Suprapubic skin (tissue), 4 donors: ENCODE measurements around the gene SLC22A14. TPM values are rescaled to one million over a fixed set of nuclear protein-coding genes. Genes with fewer than 3 reads are reported as not detected.

Source experiments
- DNase-seq, 2 donors: peaks; one replicate each; pipeline ENCODE4 v3.0.0-alpha.2; 2019; ENCODE audit warnings: low spot score in 2 of 2
- H3K27ac ChIP-seq: fragments of 200-600 bp; sonication (generic); one replicate; pipeline ENCODE4 v1.5.1; 2019
- H3K27me3 ChIP-seq: fragments of 200-600 bp; sonication (generic); one replicate; pipeline ENCODE4 v1.5.1; 2019
- H3K36me3 ChIP-seq: fragments of 200-600 bp; sonication (generic); one replicate; pipeline ENCODE4 v1.5.1; 2019
- H3K4me1 ChIP-seq: fragments of 200-600 bp; sonication (generic); one replicate; pipeline ENCODE4 v1.5.1; 2019
- H3K4me3 ChIP-seq: fragments of 200-600 bp; sonication (generic); one replicate; pipeline ENCODE4 v1.5.1; 2019; ENCODE audit warnings: mild to moderate bottlenecking
- H3K9me3 ChIP-seq: fragments of 200-600 bp; sonication (generic); one replicate; pipeline ENCODE4 v1.5.1; 2019
- CTCF ChIP-seq, 2 donors: fragments of 200-600 bp in 1 of 2; fragments of 450-650 bp in 1 of 2; sonication (generic) in 1 of 2; IDR thresholded peaks; one replicate each; pipeline ENCODE4 v1.5.1; 2016 to 2019; ENCODE audit warnings: antibody characterized with exemption in 2 of 2, mild to moderate bottlenecking in 1 of 2, moderate library complexity in 1 of 2
- EP300 ChIP-seq: sonication (generic); formaldehyde crosslinking; IDR thresholded peaks from one replicate; pipeline ENCODE4 v1.6.1; 2017; ENCODE audit warnings: antibody characterized with exemption
- POLR2A ChIP-seq, 2 donors: fragments of 450-650 bp; IDR thresholded peaks; one replicate each; pipeline ENCODE4 v1.6.1; 2017; ENCODE audit warnings: antibody characterized with exemption in 2 of 2, mild to moderate bottlenecking in 2 of 2, moderate library complexity in 2 of 2
- POLR2AphosphoS5 ChIP-seq, 3 donors: sonication (generic); formaldehyde crosslinking; IDR thresholded peaks; one replicate each; pipeline ENCODE4 v1.6.1; 2017; ENCODE audit warnings: antibody characterized with exemption in 3 of 3
- WGBS: methylation state at CpG from one replicate; pipeline ENCODE4 v1.1.5; 2018; 5-methylcytosine and 5-hydroxymethylcytosine counted together
- total RNA-seq, 4 donors: library from RNA; depleted of rRNA; stranded (reverse); fragments of >200 nt; gene quantifications; one replicate each; pipeline ENCODE4 v1.1.0, GENCODE V29; 2016

The SLC22A14 gene
- total RNA-seq, 4 donors from 2014 or later: 0.64 TPM; not detected in 3

GRCh38 chr3:38311476-38311875, 29.4 kb downstream of the SLC22A14 start:
- Histone ChIP-seq H3K4me3 (no peak overlapping the region), H3K4me1 (no peaks in the 10 kb centered on the region), H3K27me3 (no peaks in the 10 kb centered on the region), H3K36me3 (no peaks in the 10 kb centered on the region), H3K27ac (no peak overlapping the region), H3K9me3 (no peaks in the 10 kb centered on the region)
- no peak for DNase-seq
- no peak for TF ChIP-seq CTCF (IDR thresholded peaks at IDR 0.05)
- no peak for TF ChIP-seq POLR2A (IDR thresholded peaks at IDR 0.05)
- TF ChIP-seq POLR2AphosphoS5 (IDR thresholded peaks at IDR 0.05): no peak
- no peak for TF ChIP-seq EP300
- 86% methylated on average over 1 of the region's 1 CpG for whole genome bisulfite sequencing

GRCh38 chr3:38311941-38312340, 29.8 kb downstream of the SLC22A14 start:
- no peaks in the 10 kb centered on the region for H3K4me1 ChIP-seq
- DNase-seq: no peak
- no peak overlapping the region for H3K27ac ChIP-seq
- TF ChIP-seq POLR2A (IDR thresholded peaks at IDR 0.05) (no peak), POLR2AphosphoS5 (IDR thresholded peaks at IDR 0.05) (no peak), EP300 (no peak), CTCF (IDR thresholded peaks at IDR 0.05) (no peak)
- H3K9me3 ChIP-seq: no peaks in the 10 kb centered on the region
- no peaks in the 10 kb centered on the region for H3K36me3 ChIP-seq
- WGBS: 78% methylated on average over 2 of the region's 2 CpGs
- no peak overlapping the region for H3K4me3 ChIP-seq
- H3K27me3 ChIP-seq: no peaks in the 10 kb centered on the region

GRCh38 chr3:38312356-38312755, 30.3 kb downstream of the SLC22A14 start:
- Histone ChIP-seq H3K36me3 (no peaks in the 10 kb centered on the region), H3K4me3 (no peak overlapping the region), H3K4me1 (no peaks in the 10 kb centered on the region), H3K9me3 (no peaks in the 10 kb centered on the region), H3K27me3 (no peaks in the 10 kb centered on the region), H3K27ac (no peak overlapping the region)
- DNase-seq: no peak
- WGBS: 90% methylated on average over 3 of the region's 3 CpGs
- TF ChIP-seq POLR2AphosphoS5 (IDR thresholded peaks at IDR 0.05) (no peak), EP300 (no peak), CTCF (IDR thresholded peaks at IDR 0.05) (no peak), POLR2A (IDR thresholded peaks at IDR 0.05) (no peak)

- 95% methylated on average over 4 of the region's 5 CpGs for WGBS
- Histone ChIP-seq H3K27me3 (no peaks in the 10 kb centered on the region), H3K27ac (no peak overlapping the region), H3K36me3 (no peaks in the 10 kb centered on the region), H3K4me3 (no peak overlapping the region), H3K4me1 (no peaks in the 10 kb centered on the region), H3K9me3 (no peaks in the 10 kb centered on the region)
- no peak for TF ChIP-seq CTCF (IDR thresholded peaks at IDR 0.05)
- no peak for TF ChIP-seq POLR2AphosphoS5 (IDR thresholded peaks at IDR 0.05)
- TF ChIP-seq POLR2A (IDR thresholded peaks at IDR 0.05): no peak
- TF ChIP-seq EP300: no peak
- no peak for DNase-seq
Observed at GRCh38 chr3:38313263-38313662, 31.2 kb downstream of the SLC22A14 start.

GRCh38 chr3:38313695-38314094, 31.6 kb downstream of the SLC22A14 start:
- Histone ChIP-seq H3K9me3 (no peaks in the 10 kb centered on the region), H3K36me3 (no peaks in the 10 kb centered on the region), H3K27ac (no peak overlapping the region), H3K4me1 (no peaks in the 10 kb centered on the region), H3K27me3 (no peaks in the 10 kb centered on the region), H3K4me3 (no peak overlapping the region)
- 87% methylated on average over 11 of the region's 11 CpGs for WGBS
- TF ChIP-seq POLR2A (IDR thresholded peaks at IDR 0.05): no peak
- TF ChIP-seq CTCF (IDR thresholded peaks at IDR 0.05): no peak
- no peak for TF ChIP-seq POLR2AphosphoS5 (IDR thresholded peaks at IDR 0.05)
- TF ChIP-seq EP300: no peak
- no peak for DNase-seq
